C1 segment of cervical spinal cord (tissue), 14 donors: Measurements from ENCODE around the gene SHANK1.
A peak's percentile ranks its signal among the peaks of the same experiment; 100 is the strongest.
"Not testable (repeated sequence)": the region's sequence is repeated elsewhere in the genome, so short reads cannot be mapped to it uniquely, and the experiment has no call there.

Experiments
- DNase-seq, 14 donors: peaks; one replicate each; lab custom pipeline; 2025; lab: John Stamatoyannopoulos, UW

SHANK1 gene

GRCh38 chr19:50719566-50719965 is at the start of gene SHANK1:
SHANK1 (minus strand) TSS chr19:50719802; CDS start chr19:50716919, 2,883 bp downstream.
- no peak for DNase-seq

GRCh38 chr19:50768277-50768676 is 48.7 kb upstream of the SHANK1 start:
- no peak for DNase-seq

GRCh38 chr19:50767263-50767662 is 47.7 kb upstream of the SHANK1 start:
- DNase-seq, result not testable (repeated sequence)

- DNase-seq, result not testable (repeated sequence)
Observed at GRCh38 chr19:50766746-50767145, 47.1 kb upstream of the SHANK1 start.

- DNase-seq, result no peak
Observed at GRCh38 chr19:50764409-50764808, 44.8 kb upstream of the SHANK1 start.

- DNase-seq, result not testable (repeated sequence)
Observed at GRCh38 chr19:50763521-50763920, 43.9 kb upstream of the SHANK1 start.

GRCh38 chr19:50761501-50761900 is 41.9 kb upstream of the SHANK1 start:
- DNase-seq, result not testable (repeated sequence)

GRCh38 chr19:50759886-50760285 is 40.3 kb upstream of the SHANK1 start:
- peak in 1 of 14 donors; percentile 1 for DNase-seq

GRCh38 chr19:50759076-50759475 is 39.5 kb upstream of the SHANK1 start:
- not testable (repeated sequence) for DNase-seq

GRCh38 chr19:50757624-50758023 is 38.0 kb upstream of the SHANK1 start:
- not testable (repeated sequence) for DNase-seq

- not testable (repeated sequence) for DNase-seq
Observed at GRCh38 chr19:50756244-50756643, 36.6 kb upstream of the SHANK1 start.

GRCh38 chr19:50753879-50754278 is 34.3 kb upstream of the SHANK1 start:
- no peak for DNase-seq

GRCh38 chr19:50750010-50750409 is 30.4 kb upstream of the SHANK1 start:
- no peak for DNase-seq

- DNase-seq, result no peak
Observed at GRCh38 chr19:50749490-50749889, 29.9 kb upstream of the SHANK1 start.

GRCh38 chr19:50747141-50747540 is 27.5 kb upstream of the SHANK1 start:
- DNase-seq, result not testable (repeated sequence)

- no peak for DNase-seq
Observed at GRCh38 chr19:50745221-50745620, 25.6 kb upstream of the SHANK1 start.

GRCh38 chr19:50743537-50743936 is 23.9 kb upstream of the SHANK1 start:
- no peak for DNase-seq

GRCh38 chr19:50741179-50741933 is 21.8 kb upstream of the SHANK1 start:
- no peak for DNase-seq

- no peak for DNase-seq
Observed at GRCh38 chr19:50739914-50740426, 20.4 kb upstream of the SHANK1 start.

GRCh38 chr19:50739132-50739913 is 19.7 kb upstream of the SHANK1 start:
- no peak for DNase-seq

GRCh38 chr19:50736338-50736737 is 16.7 kb upstream of the SHANK1 start:
- DNase-seq, result no peak

- DNase-seq, result no peak
Observed at GRCh38 chr19:50735869-50736268, 16.3 kb upstream of the SHANK1 start.

GRCh38 chr19:50729894-50730293 is 10.3 kb upstream of the SHANK1 start:
- DNase-seq, result no peak
